Tongue (tissue), 2 donors: ENCODE results near the gene DISP3. TPM values are rescaled to one million over a fixed set of nuclear protein-coding genes. Genes with fewer than 3 reads are reported as not detected.

ENCODE experiments used
- DNase-seq: peaks from one replicate; pipeline ENCODE4 v3.0.0-alpha.2; 2015
- total RNA-seq: library from RNA; depleted of rRNA; stranded (reverse); fragments of >200 nt; gene quantifications from one replicate; pipeline ENCODE4 v1.2.3, GENCODE V29; 2014

The DISP3 gene
- total RNA-seq, 1 donor from 2014 or later, result 0.31 TPM

DNA sequence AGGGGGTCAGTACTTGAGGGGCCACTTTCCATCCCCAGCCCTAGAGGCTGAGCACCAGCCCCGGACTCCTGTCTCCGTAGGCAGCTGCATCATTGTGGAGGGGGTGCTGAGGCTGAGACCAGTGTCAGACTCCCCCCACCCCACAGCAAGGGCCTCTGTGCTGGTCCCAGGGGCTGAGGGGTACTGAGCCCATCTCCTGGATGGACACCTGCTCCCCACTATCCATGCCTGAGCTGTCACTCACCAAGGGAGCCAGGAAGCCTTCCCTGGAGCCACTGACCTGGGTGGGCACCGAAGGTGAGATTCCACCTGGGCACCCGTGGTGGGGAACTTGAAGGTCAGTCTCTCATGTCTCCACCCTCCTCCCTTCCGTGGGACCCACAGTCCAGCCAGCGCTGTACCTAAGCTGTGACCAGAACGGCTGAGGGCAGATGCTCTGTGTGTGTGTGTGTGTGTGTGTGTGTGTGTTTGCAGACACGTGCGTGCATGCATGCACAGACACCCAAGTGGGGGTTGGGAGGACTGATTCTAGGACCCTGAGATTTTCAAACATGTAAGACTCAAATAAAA is 9.3 kb downstream of the DISP3 start:
- no peak for DNase-seq

DNA sequence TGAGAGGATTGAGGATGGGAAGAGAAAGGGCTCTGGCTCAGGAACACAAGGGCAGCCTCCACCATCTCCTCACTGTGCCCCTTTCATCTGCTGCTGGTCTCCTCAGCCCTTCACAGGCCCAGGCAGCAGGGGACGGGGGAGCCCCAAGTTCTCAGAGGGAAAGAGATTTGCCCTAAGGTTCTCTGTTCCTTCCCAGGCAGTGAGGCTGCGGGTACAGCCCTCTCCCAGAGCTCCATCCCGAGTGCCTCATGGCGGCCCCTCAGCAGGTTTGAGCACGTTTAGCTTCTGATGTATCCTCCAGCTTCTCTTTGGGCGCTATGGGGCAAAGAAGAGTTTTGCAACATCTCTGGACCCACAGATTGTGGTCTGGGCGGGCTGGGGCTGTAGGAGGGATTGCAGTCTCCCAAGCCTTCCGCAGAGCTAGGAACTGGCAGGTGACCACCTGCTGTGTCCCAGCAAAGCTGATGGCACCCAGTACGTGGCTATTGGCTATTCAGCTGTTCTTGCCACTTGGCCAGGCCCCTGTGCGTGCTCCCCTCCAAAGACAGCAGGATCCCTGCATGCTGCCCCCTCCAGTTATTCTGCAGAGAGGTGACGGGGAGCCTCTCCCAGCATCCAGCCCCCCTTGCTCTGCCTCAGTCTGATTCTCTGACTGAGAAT is 10.1 kb downstream of the DISP3 start:
- no peak for DNase-seq

DNA sequence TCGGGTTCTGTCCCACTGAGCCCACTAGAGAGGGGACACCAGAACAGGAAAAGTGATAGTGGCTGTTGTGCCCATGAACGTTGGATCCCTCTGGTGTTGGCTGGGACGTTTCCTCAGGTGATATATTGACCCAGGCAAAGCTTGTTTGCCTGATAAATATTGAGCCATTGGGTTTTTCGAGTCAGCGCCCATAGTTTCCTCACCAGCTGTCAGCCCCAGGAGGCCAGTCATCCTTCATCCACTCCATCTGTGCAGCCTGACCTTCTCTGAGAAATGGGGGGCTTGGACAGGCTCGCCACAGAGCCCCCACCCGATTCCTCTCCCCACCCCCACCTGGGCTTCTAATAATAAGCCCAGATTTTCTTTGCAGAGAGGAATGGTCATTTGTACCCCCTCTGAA is 13.3 kb downstream of the DISP3 start:
- no peak for DNase-seq

DNA sequence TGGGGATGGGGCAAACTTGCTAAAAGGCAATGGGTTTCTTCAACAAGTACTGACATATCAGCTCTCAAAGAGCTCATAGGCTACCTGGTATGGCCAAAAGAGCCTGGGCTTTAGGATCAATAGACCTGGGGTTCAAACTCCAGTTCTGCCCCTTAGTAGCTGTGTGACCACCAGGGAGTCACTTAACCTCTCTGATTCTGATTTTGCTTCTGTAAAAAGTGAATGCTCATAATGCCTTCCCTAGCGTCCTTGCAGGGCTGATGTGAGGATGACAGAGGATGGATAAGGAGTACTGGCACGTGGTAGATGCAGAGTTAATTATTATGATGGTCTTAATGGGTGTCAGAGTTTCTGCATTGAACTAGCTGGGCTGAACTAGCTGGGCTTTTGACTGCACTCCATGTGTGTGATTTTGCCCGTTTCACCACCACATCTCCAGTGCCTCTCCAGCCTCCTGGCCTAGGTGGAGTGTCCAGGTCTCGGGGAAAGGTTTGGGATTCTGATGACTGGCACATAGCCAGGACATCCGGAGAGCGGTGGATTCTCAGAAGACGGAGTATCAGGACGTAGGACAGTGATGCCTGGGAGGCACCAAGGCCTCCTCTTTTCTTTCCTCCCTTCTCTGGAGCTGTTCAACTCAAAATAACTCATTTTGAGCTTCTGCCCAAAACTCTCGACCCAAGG is 15.2 kb downstream of the DISP3 start:
- DNase-seq, result no peak

DNA sequence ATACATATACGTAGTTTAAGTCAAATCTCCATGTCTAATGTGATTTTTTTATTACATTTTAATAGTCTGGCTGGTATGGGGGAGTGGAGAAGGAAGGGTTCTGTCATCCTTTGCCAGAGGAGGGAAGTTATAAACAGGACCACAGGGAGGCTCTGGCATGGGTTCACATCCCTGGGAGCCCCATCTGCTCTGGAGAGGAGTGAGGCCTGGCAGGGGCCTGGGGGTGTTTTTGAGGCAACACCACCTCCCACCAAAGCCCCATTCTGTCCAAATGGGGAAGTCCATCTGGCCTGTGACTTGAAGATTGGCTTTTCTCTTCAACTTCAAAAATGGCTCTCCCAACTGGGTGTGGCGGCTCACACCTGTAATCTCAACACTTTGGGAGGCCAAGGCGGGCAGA is 15.8 kb downstream of the DISP3 start:
- no peak for DNase-seq

DNA sequence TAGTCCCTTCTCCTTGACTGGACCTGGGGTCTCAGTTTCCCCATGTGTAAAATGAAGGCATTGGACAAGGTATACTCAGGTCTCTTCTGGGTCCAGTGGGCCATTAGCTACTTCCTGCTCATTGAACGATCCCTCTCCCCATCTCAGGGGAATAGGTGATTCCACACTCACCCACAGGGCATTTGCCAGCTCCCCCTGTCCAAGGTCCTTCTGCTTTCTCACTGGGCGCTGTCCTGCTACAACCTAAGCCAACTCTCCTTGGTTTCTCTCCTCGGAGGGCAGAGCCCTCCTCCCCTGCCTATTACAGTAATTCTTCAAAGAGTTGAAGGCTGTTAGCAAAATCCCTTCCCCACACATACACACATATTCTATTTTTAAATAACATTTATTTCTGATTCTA is 16.6 kb downstream of the DISP3 start:
- DNase-seq, result no peak

DNA sequence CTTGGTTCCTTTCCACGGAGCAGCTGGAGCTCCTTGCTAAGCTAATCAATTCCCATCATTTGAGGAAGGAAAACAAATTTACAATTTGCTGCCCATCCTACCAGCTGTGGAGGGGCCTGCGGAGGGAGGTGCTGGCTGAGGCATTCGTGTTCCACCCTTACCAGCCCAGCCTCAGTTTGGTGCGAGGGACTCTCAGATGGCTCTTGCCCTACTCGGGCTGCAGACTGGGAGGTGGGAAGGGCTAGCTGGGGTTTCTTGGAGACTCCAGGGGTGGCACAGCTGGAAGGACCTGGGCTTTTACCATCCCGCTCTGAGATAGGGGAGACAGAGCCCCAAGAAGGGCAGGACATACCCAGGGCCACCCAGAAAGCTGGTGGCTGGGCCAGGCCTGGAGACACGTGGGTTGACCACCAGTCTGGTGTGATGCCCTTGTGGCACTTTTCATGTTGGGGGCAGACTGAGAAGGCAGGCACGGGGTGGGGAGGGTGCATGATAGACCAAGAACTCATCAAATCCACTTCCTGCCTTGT is 17.7 kb downstream of the DISP3 start:
- DNase-seq, result no peak

DNA sequence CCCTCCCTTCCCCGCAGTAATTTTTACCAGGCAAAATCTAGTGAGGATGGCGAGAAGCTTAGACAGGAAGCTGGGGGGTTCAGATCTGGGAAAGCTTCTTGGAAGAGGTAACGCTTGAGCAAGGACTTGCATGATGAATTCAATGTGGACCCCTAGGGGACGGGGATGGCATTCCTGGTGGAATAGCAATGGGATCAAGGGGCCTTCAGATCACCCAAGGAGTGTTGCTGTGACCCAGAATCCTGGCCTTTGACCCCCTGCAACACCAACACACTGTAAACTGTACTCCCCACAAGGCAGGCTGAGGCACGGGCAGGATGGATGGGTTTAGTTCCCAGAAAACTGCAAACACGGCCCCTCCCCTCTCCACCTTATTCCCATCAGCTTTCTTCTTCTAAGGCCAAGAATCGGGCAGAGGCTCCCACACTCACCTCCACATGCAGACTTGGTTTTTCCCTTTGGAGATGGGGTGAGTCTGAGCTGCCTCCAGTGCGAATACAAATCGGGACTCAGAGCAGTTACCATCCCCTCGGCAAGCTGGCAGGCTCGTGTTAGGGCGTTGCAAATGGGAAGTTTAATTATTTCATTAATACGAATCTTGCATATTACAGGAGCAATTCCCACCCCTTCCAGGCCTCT is 20.1 kb downstream of the DISP3 start:
- DNase-seq, result no peak

DNA sequence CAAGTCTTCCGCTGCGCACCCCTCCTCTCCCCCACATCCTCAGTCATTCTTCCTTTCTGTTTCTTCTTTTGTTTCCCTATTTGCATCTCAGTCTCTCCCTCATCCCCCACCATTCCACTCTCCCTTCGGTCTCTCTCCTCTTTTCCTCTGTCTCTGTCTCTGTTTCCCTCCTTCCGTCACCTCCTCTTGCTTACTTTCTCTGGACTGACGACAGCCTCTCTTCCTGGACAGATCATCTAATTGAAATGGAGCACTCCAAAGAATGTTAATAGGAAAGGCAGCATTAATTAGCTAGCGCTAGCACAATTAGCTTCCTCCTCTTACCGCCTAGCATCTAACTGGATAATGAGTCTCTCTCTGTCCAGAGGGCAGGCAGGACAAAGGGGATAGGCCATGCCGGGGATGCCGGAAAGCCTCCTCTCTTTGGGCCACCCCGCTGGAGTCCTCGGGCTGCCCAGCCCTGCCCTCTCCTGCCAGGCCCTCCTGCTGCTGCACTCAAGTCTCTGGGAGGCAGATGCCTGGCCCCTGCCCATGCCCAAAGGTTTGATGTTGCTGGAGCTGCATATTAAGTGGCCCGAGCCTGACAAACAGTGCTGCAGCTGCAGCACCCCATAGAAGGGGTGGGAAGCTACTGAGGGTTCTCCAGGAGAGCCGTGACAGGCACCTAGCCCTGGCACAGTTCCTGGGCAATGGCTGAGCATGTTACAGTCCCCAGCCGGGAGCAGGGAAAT is 20.8 kb downstream of the DISP3 start:
- DNase-seq, result no peak

DNA sequence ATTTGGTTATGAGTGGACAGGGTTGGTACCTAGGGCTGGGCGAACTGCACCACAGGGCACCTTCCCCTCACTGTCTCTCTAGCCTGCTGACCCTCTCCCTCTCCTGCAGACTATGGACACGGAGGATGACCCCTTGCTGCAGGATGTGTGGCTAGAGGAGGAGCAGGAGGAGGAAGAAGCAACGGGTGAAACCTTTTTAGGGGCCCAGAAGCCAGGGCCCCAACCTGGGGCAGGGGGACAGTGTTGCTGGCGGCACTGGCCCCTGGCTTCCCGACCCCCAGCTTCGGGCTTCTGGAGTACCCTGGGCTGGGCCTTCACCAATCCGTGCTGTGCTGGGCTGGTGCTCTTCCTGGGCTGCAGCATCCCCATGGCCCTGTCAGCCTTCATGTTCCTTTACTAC is 21.9 kb downstream of the DISP3 start:
- DNase-seq, result no peak

DNA sequence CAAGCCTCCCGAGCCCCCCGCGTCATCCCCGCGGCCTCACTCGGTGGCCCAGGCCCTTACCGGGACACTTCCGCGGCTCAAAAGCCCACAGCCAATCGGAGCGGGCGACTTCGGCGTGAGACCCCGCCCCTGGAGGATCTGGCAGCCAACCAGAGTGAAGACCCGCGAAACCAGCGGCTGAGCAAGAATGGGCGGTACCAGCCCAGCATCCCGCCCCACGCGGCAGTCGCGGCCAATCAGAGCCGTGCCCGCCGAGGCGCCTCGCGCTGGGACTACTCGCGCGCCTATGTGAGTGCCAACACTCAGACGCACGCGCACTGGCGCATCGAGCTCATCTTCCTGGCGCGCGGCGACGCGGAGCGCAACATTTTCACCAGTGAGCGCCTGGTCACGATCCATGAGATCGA is 22.5 kb downstream of the DISP3 start:
- DNase-seq, result peak; percentile 68

DNA sequence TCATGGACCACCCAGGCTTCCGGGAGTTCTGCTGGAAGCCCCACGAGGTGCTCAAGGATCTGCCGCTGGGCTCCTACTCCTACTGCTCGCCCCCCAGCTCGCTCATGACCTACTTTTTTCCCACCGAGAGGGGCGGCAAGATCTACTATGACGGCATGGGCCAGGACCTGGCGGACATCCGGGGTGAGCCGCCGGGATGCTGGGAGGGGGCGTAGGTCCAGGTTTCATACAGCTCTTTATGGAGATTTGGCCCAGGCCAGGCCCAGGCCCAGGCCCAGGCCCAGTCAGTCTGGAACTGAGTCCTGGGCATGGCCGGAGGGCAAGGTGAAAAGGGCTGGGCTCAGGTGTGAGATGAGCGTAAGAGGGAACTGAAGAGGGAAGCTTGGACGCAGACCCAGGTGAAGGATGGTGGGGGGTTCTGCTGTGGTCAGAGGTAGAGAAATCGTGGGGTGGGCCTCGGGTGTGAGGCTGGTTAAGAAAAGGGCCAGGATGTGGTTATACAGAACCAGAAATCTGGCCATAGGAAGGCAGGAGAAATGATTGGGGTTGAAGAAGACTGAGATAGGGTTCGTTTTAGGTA is 23.0 kb downstream of the DISP3 start:
- DNase-seq, result no peak

DNA sequence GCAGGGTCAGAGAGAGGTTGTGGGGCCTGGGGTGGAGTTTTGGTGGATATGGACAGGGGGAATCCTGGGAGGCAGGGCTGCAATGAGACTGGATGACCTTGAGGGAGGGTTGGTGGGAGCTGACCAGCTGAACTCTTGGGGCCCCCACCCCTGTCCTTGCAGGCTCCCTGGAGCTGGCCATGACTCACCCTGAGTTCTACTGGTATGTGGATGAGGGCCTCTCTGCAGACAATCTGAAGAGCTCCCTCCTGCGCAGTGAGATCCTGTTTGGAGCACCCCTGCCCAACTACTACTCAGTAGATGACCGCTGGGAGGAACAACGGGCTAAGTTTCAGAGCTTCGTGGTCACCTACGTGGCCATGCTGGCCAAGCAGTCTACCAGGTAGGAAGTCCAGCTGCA is 23.6 kb downstream of the DISP3 start:
- no peak for DNase-seq

DNA sequence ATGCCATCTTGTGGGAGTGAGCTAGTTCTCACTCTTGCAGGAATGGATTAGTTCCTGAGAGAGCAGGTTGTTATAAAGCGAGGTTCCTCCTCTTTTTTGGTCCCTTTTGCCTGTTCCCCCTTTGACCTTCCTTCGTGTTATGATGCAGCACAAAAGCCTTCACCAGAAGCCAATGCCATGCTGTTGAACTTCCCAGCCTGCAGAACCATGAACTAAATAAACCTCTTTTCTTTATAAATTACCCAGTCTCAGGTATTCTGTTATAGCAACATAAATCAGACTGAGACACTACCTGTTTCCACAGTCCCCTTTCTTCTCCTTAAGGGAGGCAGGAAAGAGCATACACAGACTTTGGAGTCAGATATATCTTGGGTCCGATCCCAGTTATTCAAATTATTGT is 25.6 kb downstream of the DISP3 start:
- DNase-seq, result no peak

DNA sequence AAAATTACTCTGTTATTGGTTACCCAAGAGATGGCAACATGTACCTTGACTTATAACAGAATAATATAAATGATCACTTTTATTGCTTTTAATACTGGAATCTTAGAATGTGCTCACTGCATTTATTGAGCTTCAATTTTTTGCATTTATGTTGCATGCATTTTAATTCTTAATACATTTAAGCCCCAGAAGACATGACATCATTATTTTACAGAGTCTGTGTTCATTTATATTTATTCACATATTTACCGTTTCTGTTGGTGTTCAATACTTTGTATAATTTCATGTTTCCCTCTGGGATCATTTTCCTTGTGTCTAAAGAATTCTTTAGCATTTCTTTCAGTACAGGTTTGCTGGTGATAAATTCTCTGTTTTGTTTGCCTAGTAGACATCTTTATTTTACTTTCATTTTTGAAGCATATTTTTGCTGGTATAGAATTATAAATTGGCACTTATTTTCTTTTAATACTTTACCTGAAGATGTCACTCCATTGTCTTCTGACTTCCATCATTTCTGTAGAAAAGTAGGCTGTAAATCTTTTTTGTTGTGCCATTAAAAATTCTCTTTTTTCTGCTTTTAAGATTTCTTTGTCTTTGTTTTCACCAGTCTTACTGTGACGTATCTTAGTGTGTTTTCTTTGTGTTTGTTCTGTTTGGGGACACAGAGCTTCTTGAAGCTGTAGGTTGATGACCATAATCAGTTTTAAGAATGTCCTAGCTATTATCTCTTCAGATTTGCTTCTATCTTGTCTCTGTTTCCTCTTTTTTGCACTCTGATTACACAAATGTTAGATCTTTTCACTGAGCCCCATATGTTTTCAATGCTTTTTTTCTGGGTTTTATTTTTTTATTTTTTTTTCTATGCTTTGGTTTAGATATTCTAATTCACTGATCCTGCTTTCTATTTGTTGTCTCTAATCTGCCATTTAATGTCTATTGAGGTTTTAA is 26.9 kb downstream of the DISP3 start:
- no peak for DNase-seq

DNA sequence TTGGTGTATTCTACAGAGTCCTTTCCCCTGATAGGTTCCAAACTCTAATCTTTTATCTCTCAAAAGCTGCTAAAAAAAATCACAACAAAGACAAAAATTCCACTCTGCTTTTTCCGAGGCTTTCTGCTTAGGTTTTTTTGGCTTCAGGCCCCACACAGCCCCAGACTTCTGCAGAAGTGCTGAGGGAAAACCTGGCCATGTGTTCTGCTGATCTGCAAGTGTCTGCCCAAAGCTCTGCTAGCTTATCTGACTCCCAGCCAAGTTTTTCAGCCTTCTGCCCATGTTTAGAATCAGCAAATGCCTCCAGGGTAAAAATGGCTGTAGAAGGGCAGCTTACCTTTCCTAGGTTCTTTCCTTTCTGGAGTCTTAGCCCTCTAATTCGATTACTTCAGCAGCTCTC is 28.4 kb downstream of the DISP3 start:
- DNase-seq, result no peak

DNA sequence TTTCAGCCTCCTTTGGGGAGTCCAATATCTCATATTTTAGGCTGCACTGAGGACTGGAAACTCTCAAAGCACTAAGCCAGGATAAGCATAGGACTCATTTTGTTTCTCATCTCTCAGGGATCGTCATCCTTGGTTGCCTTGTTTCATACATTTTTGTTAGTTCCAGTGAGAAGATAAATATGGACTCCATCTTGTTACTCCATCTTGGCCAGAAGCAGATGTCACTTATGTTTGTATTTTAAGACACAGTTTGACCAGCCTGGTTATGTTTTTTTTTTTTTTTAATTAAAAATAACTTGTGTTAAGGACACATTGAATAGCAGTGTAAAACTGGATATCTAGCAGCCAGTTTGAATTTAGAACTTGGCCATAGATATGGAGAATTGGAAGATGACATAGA is 34.7 kb downstream of the DISP3 start:
- no peak for DNase-seq

DNA sequence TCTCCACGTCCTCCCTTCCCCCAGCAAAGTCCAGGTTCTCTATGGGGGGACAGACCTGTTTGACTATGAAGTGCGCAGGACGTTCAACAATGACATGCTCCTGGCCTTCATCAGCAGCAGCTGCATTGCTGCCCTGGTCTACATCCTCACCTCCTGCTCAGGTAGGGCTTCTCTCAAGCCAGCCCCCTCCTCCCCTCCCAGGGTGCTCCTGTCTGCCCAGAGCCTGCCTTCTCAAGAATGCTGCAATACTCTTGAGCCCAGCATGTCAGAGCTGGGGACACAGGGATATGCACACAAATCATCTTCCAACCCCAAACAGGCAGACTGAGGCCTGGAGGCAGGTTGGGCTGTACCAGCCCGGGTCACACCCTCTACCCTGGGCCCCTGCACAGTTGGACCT is 35.4 kb downstream of the DISP3 start:
- DNase-seq, result no peak

DNA sequence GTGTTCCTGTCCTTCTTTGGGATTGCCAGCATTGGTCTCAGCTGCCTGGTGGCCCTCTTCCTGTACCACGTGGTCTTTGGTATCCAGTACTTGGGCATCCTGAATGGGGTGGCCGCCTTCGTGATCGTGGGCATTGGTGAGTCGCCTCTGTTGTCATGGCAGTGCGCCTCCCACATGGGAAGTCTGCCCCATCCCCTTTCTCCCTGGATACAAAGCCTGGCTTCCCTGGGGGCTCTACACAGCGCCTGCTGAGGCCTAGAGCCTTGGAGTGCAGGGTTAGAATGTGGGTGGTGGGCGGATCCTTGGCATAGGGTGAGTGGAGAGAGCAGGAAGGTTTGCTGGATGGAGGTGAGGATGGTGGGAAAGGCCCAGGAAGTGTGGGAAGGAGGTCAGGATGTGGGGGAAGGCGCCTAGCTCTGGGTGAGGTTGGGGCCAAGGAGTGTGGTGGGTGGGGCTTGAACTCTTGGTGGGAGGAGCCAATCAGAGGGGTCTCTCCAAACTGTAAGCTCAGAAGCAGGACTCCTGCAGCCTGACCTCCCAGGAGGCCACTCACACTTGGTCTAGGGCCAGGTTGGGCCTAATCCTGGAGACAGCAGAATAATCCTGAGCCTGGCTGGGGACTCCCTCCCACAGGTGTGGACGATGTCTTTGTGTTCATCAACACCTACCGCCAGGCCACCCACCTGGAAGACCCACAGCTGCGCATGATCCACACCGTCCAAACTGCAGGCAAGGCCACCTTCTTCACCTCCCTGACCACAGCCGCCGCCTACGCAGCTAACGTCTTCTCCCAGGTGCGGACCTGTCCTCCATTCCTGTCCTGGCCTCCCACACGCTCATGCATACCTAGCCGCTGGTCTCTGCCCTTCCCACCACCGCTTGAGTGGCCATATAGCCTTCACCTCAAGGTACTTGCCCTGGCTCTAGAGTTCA is 36.7 kb downstream of the DISP3 start:
- no peak for DNase-seq
